DMS114 treated with DMSO at 0.1 percent for 48 hours (cell line): ENCODE data around the gene MYBPC2.
"Not testable (repeated sequence)": the region's sequence is repeated elsewhere in the genome, so short reads cannot be mapped to it uniquely, and the experiment has no call there.

Source experiments
- DNase-seq: peaks from one replicate; lab custom pipeline; 2025; ENCODE audit not compliant: unreplicated experiment; lab: John Stamatoyannopoulos, UW

MYBPC2 gene

GRCh38 chr19:50457300-50457699, 24.6 kb downstream of the MYBPC2 start:
- DNase-seq, result no peak

- DNase-seq, result no peak
These were observed 25.8 kb downstream of the MYBPC2 start for GRCh38 chr19:50458396-50459066.

GRCh38 chr19:50459067-50459456, 26.4 kb downstream of the MYBPC2 start:
- DNase-seq, result no peak

GRCh38 chr19:50459638-50460037, 26.9 kb downstream of the MYBPC2 start:
- no peak for DNase-seq

- DNase-seq, result no peak
These were observed 27.6 kb downstream of the MYBPC2 start for GRCh38 chr19:50460161-50460765.

- DNase-seq, result peak; percentile 34
These were observed 28.6 kb downstream of the MYBPC2 start for GRCh38 chr19:50461066-50461875.

GRCh38 chr19:50462970-50463369, 30.3 kb downstream of the MYBPC2 start:
- DNase-seq, result no peak

- DNase-seq, result no peak
These were observed 31.7 kb downstream of the MYBPC2 start for GRCh38 chr19:50464348-50464747.

GRCh38 chr19:50465000-50465399, 32.3 kb downstream of the MYBPC2 start:
- no peak for DNase-seq

- DNase-seq, result no peak
These were observed 33.5 kb downstream of the MYBPC2 start for GRCh38 chr19:50465986-50466705.

- no peak for DNase-seq
These were observed 34.0 kb downstream of the MYBPC2 start for GRCh38 chr19:50466706-50467039.

- DNase-seq, result no peak
These were observed 34.9 kb downstream of the MYBPC2 start for GRCh38 chr19:50467566-50467965.

GRCh38 chr19:50468818-50469217, 36.1 kb downstream of the MYBPC2 start:
- DNase-seq, result no peak

- DNase-seq, result not testable (repeated sequence)
These were observed 40.6 kb downstream of the MYBPC2 start for GRCh38 chr19:50473336-50473735.

- DNase-seq, result no peak
These were observed 42.4 kb downstream of the MYBPC2 start for GRCh38 chr19:50475101-50475568.

- DNase-seq, result no peak
These were observed 43.1 kb downstream of the MYBPC2 start for GRCh38 chr19:50475736-50476223.

GRCh38 chr19:50476224-50476906, 43.7 kb downstream of the MYBPC2 start, which contains the start of the genes EMC10 and GARIN5A:
EMC10 (plus strand) TSS chr19:50476507; CDS start chr19:50476545, 38 bp downstream.
GARIN5A (minus strand) TSS chr19:50476848; CDS start chr19:50476388, 460 bp downstream.
- DNase-seq, result peak; percentile 49

- DNase-seq, result no peak
These were observed 44.2 kb downstream of the MYBPC2 start for GRCh38 chr19:50476907-50477238.

- DNase-seq, result no peak
These were observed 45.2 kb downstream of the MYBPC2 start for GRCh38 chr19:50477751-50478515.
